ENCODE results near the gene HSFX4.

DNA sequence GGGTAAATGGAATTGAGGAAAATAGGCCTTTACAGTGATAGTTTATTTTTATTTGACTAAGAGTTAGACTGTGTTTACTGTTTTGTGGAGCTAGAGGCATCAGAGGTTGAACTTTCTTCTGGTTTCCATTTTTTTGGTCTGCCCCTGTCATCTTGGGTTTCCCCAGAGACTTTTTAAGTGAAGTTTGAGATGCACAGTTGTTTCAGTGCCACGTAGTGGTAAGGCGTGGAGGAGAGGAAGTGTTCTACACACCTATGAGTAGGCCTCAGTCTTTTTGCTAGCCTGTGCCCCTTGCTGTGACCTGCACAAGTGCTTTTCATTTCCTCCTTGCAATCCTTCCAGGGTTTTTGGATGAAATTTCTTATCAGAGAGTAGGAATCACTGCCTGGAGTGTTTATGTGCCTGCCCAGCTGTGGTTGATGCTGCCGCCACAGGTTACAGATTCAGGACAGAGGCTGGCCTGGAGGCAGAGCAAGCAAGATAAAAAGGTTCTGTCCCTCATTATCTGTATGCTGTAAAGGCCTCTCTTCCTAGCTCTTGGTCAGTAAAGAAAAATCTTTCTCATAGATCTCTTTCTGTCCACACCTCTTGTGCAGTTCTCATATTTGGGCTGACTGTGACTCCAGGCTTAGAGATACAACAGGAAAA, 12.5 kb upstream of the HSFX4 start:
- TF ChIP-seq, protein P1, sequence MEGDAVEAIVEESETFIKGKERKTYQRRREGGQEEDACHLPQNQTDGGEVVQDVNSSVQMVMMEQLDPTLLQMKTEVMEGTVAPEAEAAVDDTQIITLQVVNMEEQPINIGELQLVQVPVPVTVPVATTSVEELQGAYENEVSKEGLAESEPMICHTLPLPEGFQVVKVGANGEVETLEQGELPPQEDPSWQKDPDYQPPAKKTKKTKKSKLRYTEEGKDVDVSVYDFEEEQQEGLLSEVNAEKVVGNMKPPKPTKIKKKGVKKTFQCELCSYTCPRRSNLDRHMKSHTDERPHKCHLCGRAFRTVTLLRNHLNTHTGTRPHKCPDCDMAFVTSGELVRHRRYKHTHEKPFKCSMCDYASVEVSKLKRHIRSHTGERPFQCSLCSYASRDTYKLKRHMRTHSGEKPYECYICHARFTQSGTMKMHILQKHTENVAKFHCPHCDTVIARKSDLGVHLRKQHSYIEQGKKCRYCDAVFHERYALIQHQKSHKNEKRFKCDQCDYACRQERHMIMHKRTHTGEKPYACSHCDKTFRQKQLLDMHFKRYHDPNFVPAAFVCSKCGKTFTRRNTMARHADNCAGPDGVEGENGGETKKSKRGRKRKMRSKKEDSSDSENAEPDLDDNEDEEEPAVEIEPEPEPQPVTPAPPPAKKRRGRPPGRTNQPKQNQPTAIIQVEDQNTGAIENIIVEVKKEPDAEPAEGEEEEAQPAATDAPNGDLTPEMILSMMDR (IDR thresholded peaks at IDR 0.05; ENCODE audit: low read length): no peak
- no peak for TF ChIP-seq EZH2 (IDR thresholded peaks at IDR 0.05; ENCODE audit: borderline replicate concordance, low read length)

Measured in OCI-LY1 (cell line).